NB4 (cell line): Measurements from ENCODE around the gene GALNT2.

Experiments
- CTCF ChIP-seq: IDR thresholded peaks from one replicate; pipeline ENCODE4 v1.5.1; 2012; ENCODE audit warnings: low read depth, low read length
- MAX ChIP-seq: IDR thresholded peaks from 2 replicates; pipeline ENCODE4 v1.6.1; 2011; ENCODE audit warnings: low read depth, low read length
- POLR2A ChIP-seq: IDR thresholded peaks from 2 replicates; pipeline ENCODE4 v1.6.1; 2011; ENCODE audit warnings: mild to moderate bottlenecking; ENCODE audit not compliant: insufficient read length; ENCODE audit errors: extremely low read depth

GRCh38 chr1:230105245-230105753, 38.3 kb downstream of the GALNT2 start:
- TF ChIP-seq CTCF (no peak), POLR2A (no peak), MAX (no peak)
